Transverse colon (tissue), 4 donors: ENCODE data around the gene LRRC26. TPM values are rescaled to one million over a fixed set of nuclear protein-coding genes. Genes with fewer than 3 reads are reported as not detected.

Experiments
- DNase-seq: peaks from one replicate; pipeline ENCODE4 v3.0.0-alpha.2; 2019
- H3K27ac ChIP-seq, 4 donors: fragments of 200-600 bp; sonication (generic); 2 replicates each; pipeline ENCODE4 v1.5.1; 2016 to 2018; ENCODE audit warnings: inconsistent platforms in 4 of 4
- H3K27me3 ChIP-seq: fragments of 200-600 bp; sonication (generic); 2 replicates; pipeline ENCODE4 v1.5.1; 2017; ENCODE audit warnings: inconsistent platforms
- H3K36me3 ChIP-seq, 4 donors: fragments of 200-600 bp; sonication (generic); 2 replicates each; pipeline ENCODE4 v1.5.1; 2017 to 2019; ENCODE audit warnings: inconsistent platforms in 4 of 4
- H3K4me1 ChIP-seq, 4 donors: fragments of 200-600 bp; sonication (generic); 2 replicates each; pipeline ENCODE4 v1.5.1; 2017 to 2020; ENCODE audit warnings: inconsistent platforms in 4 of 4
- H3K4me3 ChIP-seq, 4 donors: fragments of 200-600 bp; sonication (generic); 1 replicate in 1 of 4; 2 replicates in 3 of 4; pipeline versions ENCODE4 v1.5.1 to v1.6.1; 2017 to 2019; ENCODE audit warnings: inconsistent platforms in 4 of 4
- H3K9me3 ChIP-seq, 2 donors: fragments of 200-600 bp; sonication (generic); 2 replicates each; pipeline ENCODE4 v1.5.1; 2017 to 2019; ENCODE audit warnings: inconsistent platforms in 2 of 2
- CTCF ChIP-seq, 5 experiments: fragments of 200-600 bp in 3 of 5; fragments of 450-650 bp in 2 of 5; sonication (generic) in 3 of 5; IDR thresholded peaks; 1 replicate in 2 of 5; 2 replicates in 3 of 5; pipeline ENCODE4 v1.5.1; 2016 to 2017; ENCODE audit warnings: antibody characterized with exemption in 5 of 5, inconsistent platforms in 3 of 5, mild to moderate bottlenecking in 2 of 5, moderate library complexity in 1 of 5
- EP300 ChIP-seq: sonication (generic); formaldehyde crosslinking; IDR thresholded peaks from one replicate; pipeline ENCODE4 v1.6.1; 2017; ENCODE audit warnings: antibody characterized with exemption, low read depth
- POLR2A ChIP-seq: fragments of 450-650 bp; IDR thresholded peaks from one replicate; pipeline ENCODE4 v1.6.1; 2016; ENCODE audit warnings: antibody characterized with exemption, mild to moderate bottlenecking, moderate library complexity
- POLR2AphosphoS5 ChIP-seq, 3 donors: sonication (generic); formaldehyde crosslinking; IDR thresholded peaks; one replicate each; pipeline ENCODE4 v1.6.1; 2016; ENCODE audit warnings: antibody characterized with exemption in 3 of 3
- WGBS, 2 donors: methylation state at CpG; one replicate each; pipeline ENCODE4 v1.1.5; 2018; ENCODE audit warnings: low coverage in 1 of 2; 5-methylcytosine and 5-hydroxymethylcytosine counted together
- in situ Hi-C, 4 donors: fragments of 200-750 bp; cut with MboI; loops; one replicate each; pipeline versions ENCODE4 v1.15.0 to v1.15.1; 2017; ENCODE audit warnings: low sequenced_read_pairs in 3 of 4, low pct_ligation_motif_present in 1 of 4, low pct_unique_long_range_greater_than_20kb in 1 of 4
- intact Hi-C: fragments of 100-400 bp; cut with DNase I; formaldehyde crosslinking; loops from one replicate; pipeline ENCODE4 v1.15.1; 2023; ENCODE audit warnings: low total_unique reads
- total RNA-seq, 4 donors: library from RNA; depleted of rRNA; stranded (reverse); fragments of >200 nt; gene quantifications; one replicate each; pipeline ENCODE4 v1.1.0, GENCODE V29; 2016

The LRRC26 gene
- total RNA-seq: 100 to 1,000 TPM in 1 of 4 donors, 10 to 100 TPM in 3; 31.8 to 437 (median 64.8) TPM

DNA sequence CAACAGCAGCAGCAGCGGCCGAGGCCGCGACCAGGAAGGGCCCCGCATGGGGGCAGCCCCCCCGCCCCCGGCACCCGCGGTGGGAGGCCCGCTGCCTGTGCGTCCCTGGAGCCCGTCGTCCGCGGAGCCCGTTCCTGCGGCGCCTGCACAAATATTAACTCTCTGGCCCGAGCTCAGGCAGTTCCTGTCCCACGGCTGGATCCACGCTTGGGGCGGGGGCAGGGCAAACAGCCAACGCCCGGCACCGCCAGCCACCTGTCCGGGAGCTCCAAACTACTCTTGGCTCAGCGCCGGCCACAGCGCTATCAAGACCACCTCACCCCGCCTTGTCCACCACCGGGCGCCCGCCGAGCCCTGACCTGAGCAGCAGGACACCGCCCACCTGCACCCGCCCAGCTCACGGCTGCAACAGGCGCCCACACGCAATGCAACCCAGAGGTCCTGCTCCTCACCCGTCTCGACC is at the start of gene LRRC26:
LRRC26 (minus strand) TSS at position 156 of the 463 bp plus-strand sequence; CDS start at position 48, 108 bp downstream.
- Histone ChIP-seq H3K4me3 (peak within 1 kb of the TSS in 3 of 4 donors; percentile 30 to 48 (median 46)), H3K9me3 (no peaks in the 10 kb centered on the region), H3K4me1 (peaks cover 10 to 41% (median 33%) of the 10 kb centered on the region in 4 donors), H3K27ac (peak within 1 kb of the TSS; percentile 30 to 72 (median 48)), H3K27me3 (peaks cover 96% of the 10 kb centered on the region), H3K36me3 (no peaks in the 10 kb centered on the region)
- peak in 1 of 3 donors; percentile 27 for TF ChIP-seq POLR2AphosphoS5 (IDR thresholded peaks at IDR 0.05)
- TF ChIP-seq CTCF (IDR thresholded peaks at IDR 0.05): no peak
- no peak for TF ChIP-seq EP300
- no peak for TF ChIP-seq POLR2A
- in situ Hi-C loops (no loop called here), intact Hi-C loops (no loop called here)
- DNase-seq: peak; percentile 52
- WGBS, 2 donors: 15% methylated on average over 22 of the region's 41 CpGs; no CpG with 5 or more reads in 1 of the 2 donors

DNA sequence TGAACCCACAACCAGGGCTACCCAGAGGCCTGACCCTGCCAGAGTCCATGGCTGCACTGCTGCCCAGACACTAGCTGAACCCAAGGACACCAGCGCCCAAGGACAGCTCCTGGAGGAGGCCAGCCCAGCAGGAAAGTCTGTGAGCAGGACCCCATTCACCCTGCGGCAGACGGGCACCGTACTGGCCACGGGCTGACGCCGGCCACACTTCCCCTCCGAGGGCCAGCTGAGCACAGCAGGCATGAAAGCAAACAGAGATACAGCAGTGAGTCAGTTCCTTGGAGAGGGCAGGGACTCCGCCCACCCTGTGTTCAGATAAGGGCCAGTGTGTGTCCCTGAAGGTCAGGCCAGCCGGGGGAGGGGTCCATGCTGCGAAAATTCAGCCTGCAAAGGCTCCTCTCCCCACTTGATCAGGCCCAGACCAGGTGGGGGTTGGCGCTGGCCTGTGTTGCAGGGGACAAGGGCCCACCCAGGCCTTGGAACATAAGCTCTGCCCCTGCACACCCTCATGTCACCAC is 49.0 kb upstream of the LRRC26 start:
- H3K4me1 ChIP-seq: peaks cover 6 to 43% (median 38%) of the 10 kb centered on the region in 4 donors
- peak overlapping the region in 3 of 4 donors; percentile 26 to 47 (median 31) for H3K4me3 ChIP-seq
- H3K27me3 ChIP-seq: no peaks in the 10 kb centered on the region
- TF ChIP-seq CTCF (IDR thresholded peaks at IDR 0.05) (no peak), POLR2A (peak; percentile 64), POLR2AphosphoS5 (IDR thresholded peaks at IDR 0.05) (peak; percentile 28 to 68 (median 41))
- in situ Hi-C loops (loop anchor here in 1 of 4 donors (25.0 kb wide), 1 partner anchor 107 kb away; the partner anchor contains the start of gene DPP7), intact Hi-C loops (no loop called here)
- peak; percentile 62 for DNase-seq
- H3K9me3 ChIP-seq: no peaks in the 10 kb centered on the region
- 50% methylated on average over 4 of the region's 12 CpGs; no CpG with 5 or more reads in 1 of the 2 donors for WGBS, 2 donors
- H3K27ac ChIP-seq: peak overlapping the region; percentile 83 to 89 (median 85)
- H3K36me3 ChIP-seq: no peaks in the 10 kb centered on the region

DNA sequence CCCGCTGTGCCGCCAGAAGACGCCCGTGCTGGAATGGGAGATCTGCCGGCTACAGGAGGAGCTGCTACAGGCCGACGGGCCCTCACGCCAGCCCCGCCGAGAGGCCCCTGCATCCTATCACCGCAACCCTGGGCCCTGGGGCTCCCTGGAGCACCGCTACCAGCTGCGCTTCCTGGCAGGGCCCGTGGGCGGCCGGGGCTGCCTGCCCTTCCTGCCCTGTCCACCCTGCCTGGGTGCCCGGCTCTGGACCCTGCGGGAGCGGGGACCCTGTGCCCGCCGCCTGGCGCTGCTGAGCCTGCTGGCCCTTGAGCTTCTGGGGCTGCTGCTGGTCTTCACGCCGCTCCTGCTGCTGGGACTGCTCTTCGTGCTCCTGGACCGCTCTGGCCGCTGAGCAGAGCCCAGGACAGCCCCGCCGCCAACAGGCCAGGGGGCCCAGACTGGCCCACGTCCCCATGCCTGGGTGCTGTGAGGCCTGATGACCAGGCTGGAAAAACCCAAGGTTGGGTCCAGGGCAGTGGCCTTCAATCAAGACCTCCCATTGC is 48.4 kb upstream of the LRRC26 start:
- peak overlapping the region in 3 of 4 donors; percentile 26 to 47 (median 31) for H3K4me3 ChIP-seq
- H3K27ac ChIP-seq: peak overlapping the region; percentile 83 to 89 (median 85)
- in situ Hi-C loops (loop anchor here in 1 of 4 donors (25.0 kb wide), 1 partner anchor 106 kb away; the partner anchor contains the start of gene DPP7), intact Hi-C loops (no loop called here)
- H3K4me1 ChIP-seq: peaks cover 5 to 41% (median 38%) of the 10 kb centered on the region in 4 donors
- H3K27me3 ChIP-seq: no peaks in the 10 kb centered on the region
- WGBS, 2 donors: 85% methylated on average over 17 of the region's 30 CpGs; no CpG with 5 or more reads in 1 of the 2 donors
- no peaks in the 10 kb centered on the region for H3K36me3 ChIP-seq
- no peaks in the 10 kb centered on the region for H3K9me3 ChIP-seq
- TF ChIP-seq CTCF (IDR thresholded peaks at IDR 0.05): no peak
- DNase-seq: no peak
